Endothelial cell of umbilical vein (primary cell): ENCODE data around the gene CTSZ.

Source experiments
- CTCF ChIP-seq, 2 donors: IDR thresholded peaks; 1 replicate in 1 of 2; 2 replicates in 1 of 2; pipeline ENCODE4 v1.5.1; 2011; ENCODE audit warnings: low read length in 2 of 2, mild to moderate bottlenecking in 2 of 2, moderate library complexity in 2 of 2, control low read depth in 1 of 2, inconsistent platforms in 1 of 2, low read depth in 1 of 2; ENCODE audit not compliant: insufficient read depth in 1 of 2; ENCODE audit errors: extremely low read depth in 1 of 2
- EZH2 ChIP-seq: IDR thresholded peaks from 2 replicates; pipeline ENCODE4 v1.6.1; 2012; ENCODE audit warnings: borderline replicate concordance, low read depth, mild to moderate bottlenecking, moderate library complexity, low read length, inconsistent platforms; ENCODE audit not compliant: severe bottlenecking

DNA sequence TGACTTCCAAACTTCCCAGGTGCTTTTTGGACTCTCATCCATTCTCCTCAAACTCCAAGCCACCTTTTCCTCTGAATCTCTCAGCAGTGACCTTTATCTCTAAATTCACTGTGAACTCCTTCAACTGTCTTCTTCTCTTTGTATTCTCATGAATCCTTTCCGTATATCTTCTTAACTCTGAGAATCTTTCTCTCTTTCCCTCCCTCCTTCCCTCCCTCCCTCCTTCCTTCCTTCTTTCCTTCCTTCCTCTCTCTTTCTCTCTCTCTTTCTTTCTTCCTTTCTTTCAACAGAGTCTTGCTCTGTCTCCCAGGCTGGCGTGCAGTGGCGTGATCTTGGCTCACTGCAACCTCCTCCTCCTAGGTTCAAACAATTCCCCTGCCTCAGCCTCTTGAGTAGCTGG, 39.8 kb upstream of the CTSZ start:
- TF ChIP-seq CTCF (IDR thresholded peaks at IDR 0.05; ENCODE audit: extremely low read depth in 1 of 2, insufficient read depth in 1 of 2, low read depth in 1 of 2, low read length in 2 of 2) (no peak), EZH2 (no peak)
